A673 (cell line): ENCODE results near the gene HOXB7. TPM values are rescaled to one million over a fixed set of nuclear protein-coding genes. Genes with fewer than 3 reads are reported as not detected.

ENCODE experiments used
- BruUV-seq: library from RNA; stranded (reverse); fragments of 400-500 nt; replicated peaks from 2 replicates; lab custom pipeline; 2021; lab: Mats Ljungman, UMichigan
- CTCF ChIA-PET: fragments of 300-600 bp; sonication (Branson Sonifier 250); formaldehyde crosslinking; loops from one replicate; lab custom pipeline; 2022; ENCODE audit warnings: antibody characterized with exemption; lab: Charles Lee
- POLR2A ChIA-PET: fragments of 300-600 bp; sonication (Branson Sonifier 250); formaldehyde crosslinking; loops from one replicate; lab custom pipeline; 2022; ENCODE audit warnings: antibody characterized with exemption; ENCODE audit not compliant: low non-redundant PET; lab: Charles Lee
- DNase-seq: peaks from one replicate; pipeline ENCODE4 v3.0.0-alpha.2; 2015; ENCODE audit warnings: low spot score
- H3K27ac ChIP-seq: fragments of 200-600 bp; sonication (generic); 2 replicates; pipeline ENCODE4 v1.5.1; 2016; ENCODE audit warnings: mixed run types, low read depth, mild to moderate bottlenecking, mixed read lengths, antibody characterized with exemption, low read length; ENCODE audit not compliant: poor library complexity, severe bottlenecking
- H3K27me3 ChIP-seq: fragments of 200-600 bp; sonication (generic); replicated peaks from 2 replicates; pipeline ENCODE4 v1.6.1; 2017; ENCODE audit warnings: mixed run types, low read depth, mild to moderate bottlenecking, mixed read lengths, antibody characterized with exemption, low read length; ENCODE audit not compliant: insufficient read depth, poor library complexity
- H3K36me3 ChIP-seq: fragments of 200-600 bp; sonication (generic); 2 replicates; pipeline ENCODE4 v1.6.1; 2016; ENCODE audit warnings: mixed run types, mild to moderate bottlenecking, mixed read lengths, antibody characterized with exemption, low read length; ENCODE audit not compliant: insufficient read depth, poor library complexity, severe bottlenecking
- H3K4me1 ChIP-seq: fragments of 200-600 bp; sonication (generic); 2 replicates; pipeline ENCODE4 v1.6.1; 2017; ENCODE audit warnings: mixed run types, mild to moderate bottlenecking, mixed read lengths, antibody characterized with exemption, low read length; ENCODE audit not compliant: insufficient read depth, poor library complexity, severe bottlenecking
- H3K4me3 ChIP-seq: fragments of 200-600 bp; sonication (generic); 2 replicates; pipeline ENCODE4 v1.5.1; 2016; ENCODE audit warnings: low read depth, mixed run types, mild to moderate bottlenecking, mixed read lengths, low read length; ENCODE audit not compliant: poor library complexity, severe bottlenecking
- H3K9me3 ChIP-seq: fragments of 200-600 bp; sonication (generic); 2 replicates; pipeline ENCODE4 v1.6.1; 2016; ENCODE audit warnings: mixed run types, low read depth, mild to moderate bottlenecking, mixed read lengths, antibody characterized with exemption, low read length; ENCODE audit not compliant: poor library complexity, severe bottlenecking
- EZH2 ChIP-seq: fragments of 200-600 bp; sonication (generic); IDR thresholded peaks from 2 replicates; pipeline ENCODE4 v1.6.1; 2017; ENCODE audit warnings: borderline replicate concordance, low read depth, mild to moderate bottlenecking, mixed read lengths, antibody characterized with exemption, low read length; ENCODE audit not compliant: poor library complexity, severe bottlenecking
- intact Hi-C: fragments of 100-400 bp; cut with micrococcal nuclease; formaldehyde crosslinking; loops from one replicate; pipeline ENCODE4 v1.10.0; 2022; ENCODE audit not compliant: unreplicated experiment
- total RNA-seq: library from RNA; stranded (reverse); gene quantifications from 2 replicates; pipeline ENCODE4 v1.2.3, GENCODE V29; 2021
- TF ChIP-seq, protein P1 (sequence below): fragments of 300-800, 200-600 bp; sonication (generic); conservative IDR thresholded peaks from 2 replicates; pipeline ENCODE4 v1.5.1; 2017; ENCODE audit warnings: low read depth, mild to moderate bottlenecking, antibody characterized with exemption, low read length, moderate library complexity, mixed read lengths

Gene HOXB7
- total RNA-seq, 1 experiment from 2014 or later: 32.2 TPM

DNA sequence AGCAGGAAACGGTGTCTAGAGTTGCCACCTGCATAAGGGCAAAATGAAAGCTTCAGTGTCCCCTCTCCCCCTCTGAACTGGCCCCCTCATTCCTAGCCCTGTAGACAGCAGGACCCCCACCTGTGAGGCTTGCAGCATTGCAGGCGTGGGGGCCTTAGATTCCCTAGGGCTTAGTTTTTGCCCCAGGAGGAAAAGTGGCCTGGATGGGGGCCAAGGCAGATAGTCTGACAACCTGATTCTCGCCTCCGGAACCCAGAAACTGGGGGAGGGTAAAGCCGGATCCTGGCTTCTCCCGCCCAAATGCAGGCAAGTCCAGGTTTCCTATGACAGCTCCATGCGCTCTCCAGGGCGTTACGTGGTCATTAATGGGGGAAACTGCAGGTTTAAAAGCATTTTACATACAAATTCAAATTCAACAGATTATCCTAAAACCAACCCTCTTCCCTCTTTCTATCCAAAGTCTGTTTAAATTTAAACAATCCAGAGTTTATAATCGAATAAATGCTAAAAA is 5.4 kb downstream of the HOXB7 start:
- no TSS peak for BruUV-seq
- Histone ChIP-seq H3K27me3 (no peaks in the 10 kb centered on the region), H3K4me1 (peaks cover 38% of the 10 kb centered on the region), H3K36me3 (peaks cover 6% of the 10 kb centered on the region), H3K27ac (peak overlapping the region; percentile 79), H3K4me3 (peak overlapping the region; percentile 67), H3K9me3 (no peaks in the 10 kb centered on the region)
- ChIA-PET CTCF (no interaction called here), POLR2A (no interaction called here)
- intact Hi-C loops: no loop called here
- TF ChIP-seq, protein P1, sequence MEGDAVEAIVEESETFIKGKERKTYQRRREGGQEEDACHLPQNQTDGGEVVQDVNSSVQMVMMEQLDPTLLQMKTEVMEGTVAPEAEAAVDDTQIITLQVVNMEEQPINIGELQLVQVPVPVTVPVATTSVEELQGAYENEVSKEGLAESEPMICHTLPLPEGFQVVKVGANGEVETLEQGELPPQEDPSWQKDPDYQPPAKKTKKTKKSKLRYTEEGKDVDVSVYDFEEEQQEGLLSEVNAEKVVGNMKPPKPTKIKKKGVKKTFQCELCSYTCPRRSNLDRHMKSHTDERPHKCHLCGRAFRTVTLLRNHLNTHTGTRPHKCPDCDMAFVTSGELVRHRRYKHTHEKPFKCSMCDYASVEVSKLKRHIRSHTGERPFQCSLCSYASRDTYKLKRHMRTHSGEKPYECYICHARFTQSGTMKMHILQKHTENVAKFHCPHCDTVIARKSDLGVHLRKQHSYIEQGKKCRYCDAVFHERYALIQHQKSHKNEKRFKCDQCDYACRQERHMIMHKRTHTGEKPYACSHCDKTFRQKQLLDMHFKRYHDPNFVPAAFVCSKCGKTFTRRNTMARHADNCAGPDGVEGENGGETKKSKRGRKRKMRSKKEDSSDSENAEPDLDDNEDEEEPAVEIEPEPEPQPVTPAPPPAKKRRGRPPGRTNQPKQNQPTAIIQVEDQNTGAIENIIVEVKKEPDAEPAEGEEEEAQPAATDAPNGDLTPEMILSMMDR: no peak
- no peak for TF ChIP-seq EZH2
- DNase-seq: peak; percentile 36

DNA sequence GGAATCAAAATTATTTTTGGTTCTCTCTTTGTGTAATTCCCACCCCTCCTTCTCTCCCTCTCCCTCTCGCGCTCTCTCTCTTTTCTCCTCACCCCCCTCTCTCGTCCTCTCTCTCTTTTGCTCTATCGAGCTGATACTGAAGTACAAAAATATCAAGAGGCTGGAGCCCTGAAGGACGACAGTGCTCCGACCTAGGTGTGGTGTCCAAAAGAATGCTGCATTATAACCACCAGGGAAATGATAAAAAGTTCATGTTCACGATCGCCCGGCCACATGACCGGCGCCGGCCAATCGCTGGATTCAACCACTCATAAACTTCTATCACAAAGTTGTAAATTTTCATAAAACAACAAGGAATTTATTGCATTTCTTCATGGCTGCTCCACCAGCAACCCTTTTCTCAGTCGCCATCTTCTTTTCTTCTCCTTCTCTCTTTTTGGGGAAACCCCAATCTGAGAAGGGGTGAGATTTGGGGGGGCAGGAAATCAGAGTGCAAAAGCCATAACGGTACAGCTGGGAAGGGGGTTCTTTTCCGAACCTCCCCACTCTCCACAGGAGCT is 6.0 kb downstream of the HOXB7 start, which contains the start of gene HOXB6:
TSS of gene HOXB6 (minus strand) at position 217 of the 560 bp plus-strand sequence. CDS start 6,836 bp downstream, outside the sequence.
- H3K4me1 ChIP-seq: peaks cover 38% of the 10 kb centered on the region
- BruUV-seq: no TSS peak
- POLR2A ChIA-PET: no interaction called here
- H3K27ac ChIP-seq: peak within 1 kb of the TSS; percentile 79
- CTCF ChIA-PET: interaction anchor here (0.6 kb wide), 1 partner anchor 12 kb away, joined by 3 read pairs; no protein-coding TSS in a partner anchor
- no peaks in the 10 kb centered on the region for H3K27me3 ChIP-seq
- TF ChIP-seq, protein P1: no peak
- TF ChIP-seq EZH2: no peak
- intact Hi-C loops: no loop called here
- peak; percentile 66 for DNase-seq
- peaks cover 6% of the 10 kb centered on the region for H3K36me3 ChIP-seq
- no peaks in the 10 kb centered on the region for H3K9me3 ChIP-seq
- peak within 1 kb of the TSS; percentile 67 for H3K4me3 ChIP-seq

DNA sequence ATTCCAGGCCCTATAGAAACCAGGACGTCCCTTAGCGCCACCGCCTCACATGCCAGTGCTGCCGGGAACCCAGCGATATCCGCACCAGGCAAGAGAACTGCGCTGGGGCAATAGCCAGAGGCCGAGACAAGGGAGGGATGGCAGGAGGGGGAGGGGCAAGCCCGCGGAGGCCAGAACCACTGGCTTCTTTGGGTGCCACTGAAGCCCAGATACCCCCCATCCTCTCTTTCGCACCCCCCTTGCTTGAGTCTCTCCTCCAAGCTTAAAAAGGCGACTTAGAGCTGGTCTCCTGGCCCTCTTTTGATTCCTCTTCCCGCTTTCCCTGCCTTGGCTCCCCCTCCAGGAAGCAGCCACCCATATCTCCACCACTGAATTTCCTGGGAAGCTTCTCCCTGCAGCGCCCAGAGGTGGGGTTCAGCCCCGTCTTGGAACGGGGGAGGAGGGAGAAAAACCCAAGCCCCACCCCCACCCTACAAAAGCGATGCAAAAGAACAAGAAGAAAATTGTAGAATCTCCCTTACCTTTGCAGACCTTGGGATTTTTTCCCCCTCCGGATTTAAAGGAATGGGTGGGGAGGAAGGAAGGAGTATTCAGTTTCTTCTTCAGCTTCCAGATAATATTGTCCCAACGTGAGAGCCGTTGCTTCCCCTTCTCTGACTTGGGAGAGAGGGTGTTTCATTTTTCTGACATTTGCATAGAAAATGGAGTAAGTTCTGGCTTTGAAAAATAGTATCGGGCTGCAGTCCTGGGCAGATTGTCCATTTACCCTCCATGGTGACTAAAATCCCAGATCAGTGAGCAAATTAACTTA is 6.7 kb downstream of the HOXB7 start:
- Histone ChIP-seq H3K36me3 (peaks cover 6% of the 10 kb centered on the region), H3K9me3 (no peaks in the 10 kb centered on the region), H3K27ac (peak overlapping the region; percentile 79), H3K27me3 (no peaks in the 10 kb centered on the region), H3K4me1 (peaks cover 32% of the 10 kb centered on the region), H3K4me3 (peak overlapping the region; percentile 67)
- ChIA-PET CTCF (interaction anchor here (0.6 kb wide), 2 partner anchors 13 to 529 kb away, joined by 3 read pairs; no protein-coding TSS in a partner anchor), POLR2A (interaction anchor here (0.6 kb wide), 1 partner anchor 114 kb away, joined by 4 read pairs; no protein-coding TSS in a partner anchor)
- DNase-seq: peak; percentile 88
- intact Hi-C loops: no loop called here
- BruUV-seq: no TSS peak
- no peak for TF ChIP-seq EZH2
- TF ChIP-seq, protein P1: peak; percentile 21
